ENCODE data around the gene YBX2.
"Not testable (repeated sequence)": the region's sequence is repeated elsewhere in the genome, so short reads cannot be mapped to it uniquely, and the experiment has no call there.

DNA sequence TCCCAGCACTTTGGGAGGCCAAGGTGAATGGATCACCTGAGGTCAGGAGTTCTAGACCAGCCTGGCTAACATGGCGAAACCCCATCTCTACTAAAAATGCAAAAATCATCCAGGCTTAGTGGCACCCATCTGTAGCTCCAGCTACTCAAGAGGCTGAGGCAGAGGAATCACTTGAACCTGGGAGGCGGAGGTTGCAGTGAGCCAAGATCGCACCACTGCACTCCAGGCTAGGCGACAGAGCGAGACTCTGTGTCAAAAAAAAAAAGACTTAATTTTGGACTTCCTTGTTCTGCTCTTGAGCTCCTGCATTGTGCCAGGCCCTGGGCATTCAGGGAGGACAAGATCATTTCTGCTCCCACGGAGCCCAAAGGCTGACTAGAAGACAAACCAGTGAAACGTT is 43.2 kb upstream of the YBX2 start:
- not testable (repeated sequence) for TF ChIP-seq POLR2A (IDR thresholded peaks at IDR 0.05)
- TF ChIP-seq, protein P1, sequence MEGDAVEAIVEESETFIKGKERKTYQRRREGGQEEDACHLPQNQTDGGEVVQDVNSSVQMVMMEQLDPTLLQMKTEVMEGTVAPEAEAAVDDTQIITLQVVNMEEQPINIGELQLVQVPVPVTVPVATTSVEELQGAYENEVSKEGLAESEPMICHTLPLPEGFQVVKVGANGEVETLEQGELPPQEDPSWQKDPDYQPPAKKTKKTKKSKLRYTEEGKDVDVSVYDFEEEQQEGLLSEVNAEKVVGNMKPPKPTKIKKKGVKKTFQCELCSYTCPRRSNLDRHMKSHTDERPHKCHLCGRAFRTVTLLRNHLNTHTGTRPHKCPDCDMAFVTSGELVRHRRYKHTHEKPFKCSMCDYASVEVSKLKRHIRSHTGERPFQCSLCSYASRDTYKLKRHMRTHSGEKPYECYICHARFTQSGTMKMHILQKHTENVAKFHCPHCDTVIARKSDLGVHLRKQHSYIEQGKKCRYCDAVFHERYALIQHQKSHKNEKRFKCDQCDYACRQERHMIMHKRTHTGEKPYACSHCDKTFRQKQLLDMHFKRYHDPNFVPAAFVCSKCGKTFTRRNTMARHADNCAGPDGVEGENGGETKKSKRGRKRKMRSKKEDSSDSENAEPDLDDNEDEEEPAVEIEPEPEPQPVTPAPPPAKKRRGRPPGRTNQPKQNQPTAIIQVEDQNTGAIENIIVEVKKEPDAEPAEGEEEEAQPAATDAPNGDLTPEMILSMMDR (IDR thresholded peaks at IDR 0.05) = not testable (repeated sequence)
